Measurements from ENCODE around the gene ING2.
"Not testable (repeated sequence)": the region's sequence is repeated elsewhere in the genome, so short reads cannot be mapped to it uniquely, and the experiment has no call there.

GRCh38 chr4:183482515-183483095, 22.3 kb upstream of the ING2 start:
- TF ChIP-seq, protein P1, sequence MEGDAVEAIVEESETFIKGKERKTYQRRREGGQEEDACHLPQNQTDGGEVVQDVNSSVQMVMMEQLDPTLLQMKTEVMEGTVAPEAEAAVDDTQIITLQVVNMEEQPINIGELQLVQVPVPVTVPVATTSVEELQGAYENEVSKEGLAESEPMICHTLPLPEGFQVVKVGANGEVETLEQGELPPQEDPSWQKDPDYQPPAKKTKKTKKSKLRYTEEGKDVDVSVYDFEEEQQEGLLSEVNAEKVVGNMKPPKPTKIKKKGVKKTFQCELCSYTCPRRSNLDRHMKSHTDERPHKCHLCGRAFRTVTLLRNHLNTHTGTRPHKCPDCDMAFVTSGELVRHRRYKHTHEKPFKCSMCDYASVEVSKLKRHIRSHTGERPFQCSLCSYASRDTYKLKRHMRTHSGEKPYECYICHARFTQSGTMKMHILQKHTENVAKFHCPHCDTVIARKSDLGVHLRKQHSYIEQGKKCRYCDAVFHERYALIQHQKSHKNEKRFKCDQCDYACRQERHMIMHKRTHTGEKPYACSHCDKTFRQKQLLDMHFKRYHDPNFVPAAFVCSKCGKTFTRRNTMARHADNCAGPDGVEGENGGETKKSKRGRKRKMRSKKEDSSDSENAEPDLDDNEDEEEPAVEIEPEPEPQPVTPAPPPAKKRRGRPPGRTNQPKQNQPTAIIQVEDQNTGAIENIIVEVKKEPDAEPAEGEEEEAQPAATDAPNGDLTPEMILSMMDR (IDR thresholded peaks at IDR 0.05): not testable (repeated sequence)
- not testable (repeated sequence) for TF ChIP-seq POLR2A (IDR thresholded peaks at IDR 0.05)
